Stimulated activated CD4-positive, alpha-beta T cell treated with anti-CD3 and anti-CD28 coated beads, Interleukin-2, amount 100 ng/mL, for 48 hours (primary cell): ENCODE results near the gene HTR3A.
"Not testable (repeated sequence)": the region's sequence is repeated elsewhere in the genome, so short reads cannot be mapped to it uniquely, and the experiment has no call there.

ENCODE experiments used
- DNase-seq, 2 donors: peaks; one replicate each; pipeline ENCODE4 v3.0.0-alpha.2; 2020

HTR3A gene

GRCh38 chr11:113974741-113975470 is at the start of gene HTR3A:
HTR3A (plus strand) TSS chr11:113975108; CDS start chr11:113975326, 218 bp downstream.
- DNase-seq = no peak

GRCh38 chr11:113926273-113927197 is 48.4 kb upstream of the HTR3A start:
- DNase-seq = no peak

- DNase-seq = no peak
These were observed 46.6 kb upstream of the HTR3A start for GRCh38 chr11:113928311-113928710.

- DNase-seq = no peak
These were observed 42.1 kb upstream of the HTR3A start for GRCh38 chr11:113932788-113933187.

GRCh38 chr11:113934193-113934592 is 40.7 kb upstream of the HTR3A start:
- DNase-seq = not testable (repeated sequence)

- no peak for DNase-seq
These were observed 40.1 kb upstream of the HTR3A start for GRCh38 chr11:113934761-113935160.

GRCh38 chr11:113935858-113936257 is 39.0 kb upstream of the HTR3A start:
- no peak for DNase-seq

GRCh38 chr11:113937918-113938317 is 37.0 kb upstream of the HTR3A start:
- no peak for DNase-seq

- no peak for DNase-seq
These were observed 32.7 kb upstream of the HTR3A start for GRCh38 chr11:113942256-113942655.

- DNase-seq = not testable (repeated sequence)
These were observed 28.7 kb upstream of the HTR3A start for GRCh38 chr11:113946162-113946561.

GRCh38 chr11:113947994-113948393 is 26.9 kb upstream of the HTR3A start:
- DNase-seq = no peak

GRCh38 chr11:113949891-113950290 is 25.0 kb upstream of the HTR3A start:
- DNase-seq = no peak

- no peak for DNase-seq
These were observed 23.4 kb upstream of the HTR3A start for GRCh38 chr11:113951537-113951936.

GRCh38 chr11:113952070-113952469 is 22.8 kb upstream of the HTR3A start:
- no peak for DNase-seq

GRCh38 chr11:113952588-113952987 is 22.3 kb upstream of the HTR3A start:
- DNase-seq = no peak

GRCh38 chr11:113954235-113954634 is 20.7 kb upstream of the HTR3A start:
- no peak for DNase-seq

GRCh38 chr11:113956986-113957385 is 17.9 kb upstream of the HTR3A start:
- no peak for DNase-seq

- DNase-seq = no peak
These were observed 14.1 kb upstream of the HTR3A start for GRCh38 chr11:113960702-113961330.

- DNase-seq = no peak
These were observed 7.5 kb upstream of the HTR3A start for GRCh38 chr11:113967361-113967760.

- DNase-seq = no peak
These were observed 3.3 kb upstream of the HTR3A start for GRCh38 chr11:113971506-113972195.

GRCh38 chr11:113977071-113977490 is 2.2 kb downstream of the HTR3A start:
- no peak for DNase-seq

- DNase-seq = no peak
These were observed 2.8 kb downstream of the HTR3A start for GRCh38 chr11:113977701-113978100.

GRCh38 chr11:113979431-113979830 is 4.5 kb downstream of the HTR3A start:
- no peak for DNase-seq
